CD4-positive, alpha-beta T cell (primary cell): ENCODE data around the gene AGPS. TPM values are rescaled to one million over a fixed set of nuclear protein-coding genes. Genes with fewer than 3 reads are reported as not detected.

Experiments
- ATAC-seq: fragments of 200-7000 bp; cut with Tn5 transposase; one replicate; pipeline ENCODE4 v1.10.0; 2022; ENCODE audit warnings: mild to moderate bottlenecking; ENCODE audit not compliant: poor library complexity
- CTCF ChIA-PET: fragments of 350-600 bp; sonication (Branson Sonifier 250); formaldehyde crosslinking; loops from one replicate; lab custom pipeline; 2021; ENCODE audit warnings: antibody characterized with exemption, inconsistent platforms; lab: Charles Lee
- POLR2A ChIA-PET: fragments of 350-600 bp; sonication (Branson Sonifier 250); formaldehyde crosslinking; loops from one replicate; lab custom pipeline; 2021; ENCODE audit warnings: antibody characterized with exemption, inconsistent platforms; lab: Charles Lee
- DNase-seq, 14 experiments: peaks; one replicate each; pipeline ENCODE4 v3.0.0-alpha.2; 2013 to 2020; ENCODE audit warnings: mixed read lengths in 2 of 14
- H3K27ac ChIP-seq, 2 donors: one replicate each; pipeline versions ENCODE4 v1.5.1 to v1.7.0; 2013; ENCODE audit warnings: low read length in 2 of 2, low read depth in 1 of 2, mild to moderate bottlenecking in 1 of 2
- H3K27me3 ChIP-seq, 2 experiments: 1 replicate in 1 of 2; 2 replicates in 1 of 2; pipeline versions ENCODE4 v1.6.1 to v1.7.0; 2013; ENCODE audit warnings: low read length in 2 of 2, control low read depth in 1 of 2, mild to moderate bottlenecking in 1 of 2, moderate library complexity in 1 of 2; ENCODE audit not compliant: insufficient read depth in 2 of 2, control insufficient read depth in 1 of 2
- H3K36me3 ChIP-seq: one replicate; pipeline ENCODE4 v1.6.1; 2013; ENCODE audit warnings: low read length, control low read depth; ENCODE audit not compliant: insufficient read depth
- H3K4me1 ChIP-seq: one replicate; pipeline ENCODE4 v1.6.1; 2013; ENCODE audit warnings: low read length, control low read depth; ENCODE audit not compliant: insufficient read depth
- H3K4me3 ChIP-seq: one replicate; pipeline ENCODE4 v1.5.1; 2013; ENCODE audit warnings: mild to moderate bottlenecking, low read length, moderate library complexity
- H3K9me3 ChIP-seq, 2 experiments: 1 replicate in 1 of 2; 2 replicates in 1 of 2; pipeline versions ENCODE4 v1.6.1 to v1.7.0; 2013; ENCODE audit warnings: low read length in 2 of 2, mild to moderate bottlenecking in 2 of 2, control low read depth in 1 of 2, moderate library complexity in 1 of 2; ENCODE audit not compliant: control insufficient read depth in 1 of 2, insufficient read depth in 1 of 2
- H3K27ac Mint-ChIP-seq: one replicate; pipeline ENCODE4 v1.8.0; 2020; ENCODE audit warnings: mixed read lengths
- H3K27me3 Mint-ChIP-seq: one replicate; pipeline ENCODE4 v1.8.0; 2021; ENCODE audit warnings: mixed read lengths
- H3K36me3 Mint-ChIP-seq: one replicate; pipeline ENCODE4 v1.8.0; 2021; ENCODE audit warnings: low read depth, mixed read lengths
- H3K4me1 Mint-ChIP-seq: one replicate; pipeline ENCODE4 v1.8.0; 2021; ENCODE audit warnings: low read depth, mixed read lengths
- H3K4me3 Mint-ChIP-seq: one replicate; pipeline ENCODE4 v1.8.0; 2020; ENCODE audit warnings: mild to moderate bottlenecking, mixed read lengths
- H3K9me3 Mint-ChIP-seq: one replicate; pipeline ENCODE4 v1.8.0; 2020; ENCODE audit warnings: mixed read lengths
- CTCF ChIP-seq: fragments of 200-600 bp; IDR thresholded peaks from one replicate; pipeline ENCODE4 v1.8.0; 2022; ENCODE audit warnings: antibody characterized with exemption, mild to moderate bottlenecking
- intact Hi-C, 2 experiments: fragments of 100-400 bp; cut with DNase I in 1 of 2; cut with micrococcal nuclease in 1 of 2; formaldehyde crosslinking; loops; one replicate each; pipeline versions ENCODE4 v1.15.1 to v1.9.0; 2023 to 2025; cut with DNase I, micrococcal nuclease
- total RNA-seq, 174 experiments: library from RNA in 2 of 174; stranded (reverse) in 2 of 174; gene quantifications; one replicate each; pipeline ENCODE4 v1.2.3 and lab custom pipeline; 2021 to 2026

Gene AGPS
- total RNA-seq, 2 experiments from 2014 or later: 21.5 to 23.9 TPM

- ChIA-PET POLR2A (no interaction called here), CTCF (no interaction called here)
- H3K27ac Mint-ChIP-seq: no peak overlapping the region
- H3K4me3 Mint-ChIP-seq: no peak overlapping the region
- H3K4me3 ChIP-seq: no peak overlapping the region
- H3K27ac ChIP-seq: no peak overlapping the region
- no peaks in the 10 kb centered on the region for H3K4me1 Mint-ChIP-seq
- H3K27me3 Mint-ChIP-seq: peaks cover 31% of the 10 kb centered on the region
- no peaks in the 10 kb centered on the region for H3K4me1 ChIP-seq
- intact Hi-C loops: no loop called here
- no peaks in the 10 kb centered on the region for H3K9me3 Mint-ChIP-seq
- H3K9me3 ChIP-seq: no peaks in the 10 kb centered on the region
- no peak for ATAC-seq
- peaks cover 0 to 4% of the 10 kb centered on the region in 2 experiments for H3K27me3 ChIP-seq
- no peak for DNase-seq
- H3K36me3 Mint-ChIP-seq: no peaks in the 10 kb centered on the region
- H3K36me3 ChIP-seq: no peaks in the 10 kb centered on the region
- no peak for TF ChIP-seq CTCF
Measured at GRCh38 chr2:177593402-177593801, 200.8 kb downstream of the AGPS start.

Other genes with a start within 250 kb of the AGPS start
- 100 to 1,000 TPM; 162 to 167 TPM for gene HNRNPA3, start 180.0 kb upstream of the AGPS start, total RNA-seq
- gene NFE2L2, start 128.0 kb upstream of the AGPS start, total RNA-seq: 10 to 100 TPM; 53.3 to 57.8 TPM